Ovary (tissue), 9 donors: ENCODE results near the gene FGGY. TPM values are rescaled to one million over a fixed set of nuclear protein-coding genes. Genes with fewer than 3 reads are reported as not detected.
"Not testable (repeated sequence)": the region's sequence is repeated elsewhere in the genome, so short reads cannot be mapped to it uniquely, and the experiment has no call there.

Experiments
- DNase-seq, 5 donors: peaks; one replicate each; pipeline ENCODE4 v3.0.0-alpha.2; 2019 to 2020
- H3K27ac ChIP-seq, 2 donors: fragments of 200-600 bp; one replicate each; pipeline versions ENCODE4 v1.5.1 to v1.8.0; 2019 to 2022
- H3K27me3 ChIP-seq: fragments of 200-600 bp; one replicate; pipeline ENCODE4 v1.8.0; 2022
- H3K36me3 ChIP-seq: fragments of 200-600 bp; sonication (generic); one replicate; pipeline ENCODE4 v1.5.1; 2019
- H3K4me1 ChIP-seq: one replicate; pipeline ENCODE4 v1.8.1; 2013; ENCODE audit warnings: mild to moderate bottlenecking, moderate library complexity; ENCODE audit not compliant: insufficient read depth
- H3K4me3 ChIP-seq: fragments of 200-600 bp; sonication (generic); one replicate; pipeline ENCODE4 v1.5.1; 2017
- H3K9me3 ChIP-seq, 2 donors: fragments of 200-600 bp in 1 of 2; sonication (generic) in 1 of 2; one replicate each; pipeline versions ENCODE4 v1.5.1 to v1.8.1; 2013 to 2019; ENCODE audit warnings: mild to moderate bottlenecking in 1 of 2, moderate library complexity in 1 of 2
- EP300 ChIP-seq: sonication (generic); formaldehyde crosslinking; IDR thresholded peaks from one replicate; pipeline ENCODE4 v1.6.1; 2017; ENCODE audit warnings: antibody characterized with exemption
- POLR2A ChIP-seq: fragments of 450-650 bp; IDR thresholded peaks from one replicate; pipeline ENCODE4 v1.6.1; 2017; ENCODE audit warnings: antibody characterized with exemption, mild to moderate bottlenecking, moderate library complexity
- WGBS, 3 donors: extraction: QIAGEN DNeasy Blood & Tissue Kit in 1 of 3; methylation state at CpG; one replicate each; pipeline versions ENCODE4 v1.1.5 to v1.1.7; 2013 to 2017; 5-methylcytosine and 5-hydroxymethylcytosine counted together
- intact Hi-C, 4 donors: fragments of 100-400 bp; cut with DNase I; formaldehyde crosslinking; loops; one replicate each; pipeline versions ENCODE4 v1.11.0 to v1.15.1; 2022 to 2023
- polyA plus RNA-seq, 2 donors: library from polyadenylated mRNA; stranded (reverse); fragments of 200-250 nt in 1 of 2; fragments of 350-450 nt in 1 of 2; fragmentation: Illumina TruSeq in 1 of 2; extraction: RNeasy Lipid Tissue Mini Kit (QIAGEN cat#74804) in 1 of 2; gene quantifications; one replicate each; pipeline ENCODE4 v1.2.3, GENCODE V29; 2013 to 2014
- total RNA-seq, 7 donors: library from RNA; depleted of rRNA in 2 of 7; stranded (reverse); fragments of >200 nt in 2 of 7; fragmentation: NEBNext Ultra II Directional in 3 of 7; extraction: Animal tissue kit (Norgen Biotek cat#: 25700) in 3 of 7; gene quantifications; one replicate each; pipeline versions ENCODE4 v1.1.0 to v1.2.4, GENCODE V29; 2016 to 2023
- TF ChIP-seq, protein P1 (sequence below), 3 donors: fragments of 450-650 bp in 2 of 3; fragments of 200-600 bp in 1 of 3; IDR thresholded peaks; one replicate each; pipeline versions ENCODE4 v1.5.1 to v1.8.0; 2016 to 2022; ENCODE audit warnings: antibody characterized with exemption in 3 of 3, mild to moderate bottlenecking in 1 of 3
- donor health status: DM: no; HTN: no; CAD: no; lungs with moderate emphysema.
- donor health status: DM: no; HTN: no; CAD: no.
- donor health status: Bipolar disorder and iron deficiency.
- donor health status: DM: yes; HTN: yes; CAD: no.
- donor health status: DM: no; HTN: no; CAD: no.
- donor health status: DM: yes; HTN: yes; CAD: no.

FGGY gene
- total and polyA plus RNA-seq, 9 donors: 7.9 to 62.0 (median 44.7) TPM

DNA sequence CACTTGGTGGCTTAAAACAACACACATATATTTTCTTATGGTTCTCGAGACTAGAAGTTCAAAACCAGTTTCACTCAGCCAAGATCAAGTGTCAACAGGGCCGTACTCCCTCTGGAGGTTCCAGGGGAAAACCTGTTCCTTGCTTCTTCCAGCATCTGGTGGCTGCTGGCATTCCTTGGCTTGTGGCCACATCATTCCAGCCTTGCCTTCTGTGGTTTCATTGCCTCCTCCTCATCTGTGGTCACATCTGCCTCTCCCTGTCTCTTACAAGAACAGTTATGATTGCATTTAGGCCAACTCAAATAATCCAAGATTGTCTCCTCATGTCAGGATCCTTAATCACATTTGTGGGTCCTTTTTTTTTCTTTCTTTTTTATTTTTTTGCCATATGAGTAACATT is 277.2 kb downstream of the FGGY start:
- Histone ChIP-seq H3K4me1 (no peaks in the 10 kb centered on the region), H3K36me3 (no peaks in the 10 kb centered on the region), H3K27me3 (no peaks in the 10 kb centered on the region), H3K27ac (no peak overlapping the region), H3K9me3 (no peaks in the 10 kb centered on the region), H3K4me3 (no peak overlapping the region)
- 81 to 97% (median 87%) methylated on average over 2 of the region's 2 CpGs for WGBS, 3 donors
- intact Hi-C loops: no loop called here
- TF ChIP-seq, protein P1, sequence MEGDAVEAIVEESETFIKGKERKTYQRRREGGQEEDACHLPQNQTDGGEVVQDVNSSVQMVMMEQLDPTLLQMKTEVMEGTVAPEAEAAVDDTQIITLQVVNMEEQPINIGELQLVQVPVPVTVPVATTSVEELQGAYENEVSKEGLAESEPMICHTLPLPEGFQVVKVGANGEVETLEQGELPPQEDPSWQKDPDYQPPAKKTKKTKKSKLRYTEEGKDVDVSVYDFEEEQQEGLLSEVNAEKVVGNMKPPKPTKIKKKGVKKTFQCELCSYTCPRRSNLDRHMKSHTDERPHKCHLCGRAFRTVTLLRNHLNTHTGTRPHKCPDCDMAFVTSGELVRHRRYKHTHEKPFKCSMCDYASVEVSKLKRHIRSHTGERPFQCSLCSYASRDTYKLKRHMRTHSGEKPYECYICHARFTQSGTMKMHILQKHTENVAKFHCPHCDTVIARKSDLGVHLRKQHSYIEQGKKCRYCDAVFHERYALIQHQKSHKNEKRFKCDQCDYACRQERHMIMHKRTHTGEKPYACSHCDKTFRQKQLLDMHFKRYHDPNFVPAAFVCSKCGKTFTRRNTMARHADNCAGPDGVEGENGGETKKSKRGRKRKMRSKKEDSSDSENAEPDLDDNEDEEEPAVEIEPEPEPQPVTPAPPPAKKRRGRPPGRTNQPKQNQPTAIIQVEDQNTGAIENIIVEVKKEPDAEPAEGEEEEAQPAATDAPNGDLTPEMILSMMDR (IDR thresholded peaks at IDR 0.05): no peak
- TF ChIP-seq POLR2A (no peak), EP300 (no peak)
- no peak for DNase-seq

DNA sequence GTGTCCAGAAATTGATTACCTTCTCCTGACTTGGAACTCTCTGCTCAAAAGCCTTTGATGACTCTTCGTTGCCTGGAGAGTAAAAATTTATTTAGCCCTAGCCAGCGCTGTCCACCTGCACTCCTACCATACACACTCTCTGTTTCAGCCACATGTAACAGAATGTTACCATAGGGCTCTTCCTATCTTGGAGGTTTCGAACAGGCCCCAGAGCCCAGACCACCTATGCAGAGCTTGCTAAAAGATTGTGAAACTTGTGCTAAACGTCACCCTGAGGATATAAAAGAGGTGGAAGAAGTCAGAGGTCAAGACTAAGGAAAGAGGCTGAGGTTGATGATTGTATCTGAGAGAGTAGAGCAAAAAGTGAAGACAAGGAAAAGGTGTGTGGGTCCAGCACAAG is 280.9 kb downstream of the FGGY start:
- Histone ChIP-seq H3K4me1 (no peaks in the 10 kb centered on the region), H3K27ac (no peak overlapping the region), H3K27me3 (no peaks in the 10 kb centered on the region), H3K36me3 (no peaks in the 10 kb centered on the region), H3K9me3 (no peaks in the 10 kb centered on the region), H3K4me3 (no peak overlapping the region)
- no peak for DNase-seq
- TF ChIP-seq EP300: no peak
- TF ChIP-seq, protein P1 (IDR thresholded peaks at IDR 0.05): no peak
- TF ChIP-seq POLR2A: no peak
- intact Hi-C loops: no loop called here
- 93 to 96% (median 94%) methylated on average over 4 of the region's 4 CpGs for WGBS, 3 donors

DNA sequence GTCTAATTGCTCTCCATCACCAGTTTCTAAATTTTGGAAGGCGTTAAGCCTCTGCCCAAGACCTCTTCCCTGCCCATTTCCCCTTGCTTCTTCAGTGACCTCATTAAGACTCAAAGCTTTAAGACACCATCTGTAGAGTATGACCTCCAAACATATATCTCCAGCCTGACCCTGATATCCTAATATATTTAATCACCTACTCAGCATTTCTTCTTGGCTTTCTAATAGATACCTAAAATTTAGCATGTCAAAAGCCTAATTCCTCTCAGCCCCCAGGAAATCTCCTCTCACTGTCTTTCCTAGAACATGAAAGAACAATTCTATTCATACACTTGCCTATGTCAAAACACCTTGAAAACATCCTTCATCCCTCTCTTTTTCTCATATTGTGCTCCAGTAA is 282.3 kb downstream of the FGGY start:
- Histone ChIP-seq H3K9me3 (no peaks in the 10 kb centered on the region), H3K4me3 (no peak overlapping the region), H3K27ac (no peak overlapping the region), H3K36me3 (no peaks in the 10 kb centered on the region), H3K27me3 (no peaks in the 10 kb centered on the region), H3K4me1 (no peaks in the 10 kb centered on the region)
- no peak for DNase-seq
- intact Hi-C loops: no loop called here
- TF ChIP-seq POLR2A (no peak), EP300 (no peak)
- TF ChIP-seq, protein P1 (IDR thresholded peaks at IDR 0.05): no peak
- WGBS, 3 donors: 93 to 98% (median 97%) methylated on average over 1 of the region's 1 CpG

DNA sequence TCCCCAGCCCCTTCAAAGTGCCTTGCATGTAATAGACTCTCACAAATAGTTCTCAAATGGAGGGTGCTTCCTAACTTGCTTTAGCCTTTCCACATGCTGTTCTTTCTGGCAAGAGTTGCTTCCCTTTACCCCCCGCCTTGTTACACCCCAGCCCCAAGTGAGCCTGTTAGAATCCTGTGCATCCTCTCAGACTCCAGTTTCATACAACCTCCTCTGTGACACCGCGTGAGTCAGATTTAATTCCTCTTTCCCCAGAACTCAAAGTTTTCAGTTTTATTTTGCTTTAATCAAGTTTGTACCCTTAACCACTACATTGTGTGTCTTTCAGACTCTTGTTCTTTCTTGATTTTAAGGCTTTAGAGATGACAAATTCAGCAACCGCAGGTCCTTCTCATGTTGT is 283.4 kb downstream of the FGGY start:
- Histone ChIP-seq H3K27me3 (no peaks in the 10 kb centered on the region), H3K4me1 (no peaks in the 10 kb centered on the region), H3K4me3 (no peak overlapping the region), H3K9me3 (no peaks in the 10 kb centered on the region), H3K27ac (no peak overlapping the region), H3K36me3 (no peaks in the 10 kb centered on the region)
- no peak for TF ChIP-seq EP300
- TF ChIP-seq, protein P1 (IDR thresholded peaks at IDR 0.05): no peak
- no peak for DNase-seq
- 84 to 94% (median 87%) methylated on average over 4 of the region's 4 CpGs for WGBS, 3 donors
- intact Hi-C loops: no loop called here

DNA sequence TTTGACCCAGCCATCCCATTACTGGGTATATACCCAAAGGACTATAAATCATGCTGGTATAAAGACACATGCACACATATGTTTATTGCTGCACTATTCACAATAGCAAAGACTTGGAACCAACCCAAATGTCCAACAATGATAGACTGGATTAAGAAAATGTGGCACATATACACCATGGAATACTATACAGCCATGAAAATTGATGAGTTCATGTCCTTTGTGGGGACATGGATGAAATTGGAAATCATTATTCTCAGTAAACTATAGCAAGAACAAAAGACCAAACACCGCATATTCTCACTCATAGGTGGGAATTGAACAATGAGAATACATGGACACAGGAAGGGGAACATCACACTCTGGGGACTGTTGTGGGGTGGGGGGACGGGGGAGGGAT is 295.5 kb downstream of the FGGY start:
- H3K27ac ChIP-seq, H3K4me3 ChIP-seq, DNase-seq, intact Hi-C loops, H3K27me3 ChIP-seq, H3K9me3 ChIP-seq, H3K4me1 ChIP-seq, H3K36me3 ChIP-seq: not testable (repeated sequence)
- 89 to 98% (median 94%) methylated on average over 2 of the region's 2 CpGs for WGBS, 3 donors
